NT2/D1 (cell line): Measurements from ENCODE around the gene TMEM106B.

Source experiments
- DNase-seq: peaks from one replicate; pipeline ENCODE4 v3.0.0-alpha.2; 2011; ENCODE audit warnings: low read depth, low spot score
- H3K27me3 ChIP-seq: 2 replicates; pipeline ENCODE4 v1.6.0; 2011; ENCODE audit warnings: mild to moderate bottlenecking; ENCODE audit not compliant: insufficient read length, insufficient read depth
- H3K36me3 ChIP-seq: 2 replicates; pipeline ENCODE4 v1.6.1; 2011; ENCODE audit warnings: mild to moderate bottlenecking, low read length, mixed read lengths; ENCODE audit not compliant: insufficient read depth, insufficient read length
- H3K4me1 ChIP-seq: 2 replicates; pipeline ENCODE4 v1.5.1; 2011; ENCODE audit not compliant: insufficient read depth, insufficient read length
- H3K4me3 ChIP-seq: 2 replicates; pipeline ENCODE4 v1.5.1; 2011; ENCODE audit warnings: low read depth; ENCODE audit not compliant: insufficient read length
- H3K9ac ChIP-seq: 2 replicates; pipeline ENCODE4 v1.6.0; 2011; ENCODE audit warnings: low read depth; ENCODE audit not compliant: insufficient read length
- H3K9me3 ChIP-seq: 2 replicates; pipeline ENCODE4 v1.5.1; 2011; ENCODE audit warnings: mild to moderate bottlenecking, low read length; ENCODE audit not compliant: insufficient read depth
- SUZ12 ChIP-seq: IDR thresholded peaks from 2 replicates; pipeline ENCODE4 v1.6.1; 2011; ENCODE audit not compliant: insufficient read length, insufficient read depth; ENCODE audit errors: extremely low read depth
- YY1 ChIP-seq: IDR thresholded peaks from 2 replicates; pipeline ENCODE4 v1.6.1; 2011; ENCODE audit not compliant: insufficient read length, insufficient read depth
- ZNF274 ChIP-seq: IDR thresholded peaks from 2 replicates; pipeline ENCODE4 v1.6.1; 2011; ENCODE audit warnings: mild to moderate bottlenecking, low read depth, low read length

TMEM106B gene

GRCh38 chr7:12194426-12194825 is 16.7 kb upstream of the TMEM106B start:
- TF ChIP-seq ZNF274, result no peak
- TF ChIP-seq SUZ12, result no peak
- no peak for TF ChIP-seq YY1
- Histone ChIP-seq H3K4me1 (no peaks in the 10 kb centered on the region), H3K4me3 (no peak overlapping the region), H3K9ac (no peak overlapping the region), H3K36me3 (no peaks in the 10 kb centered on the region), H3K9me3 (no peaks in the 10 kb centered on the region; the same call in 1 of the 2 replicates), H3K27me3 (no peaks in the 10 kb centered on the region)
- no peak for DNase-seq

GRCh38 chr7:12196386-12196785 is 14.7 kb upstream of the TMEM106B start:
- TF ChIP-seq YY1 (no peak), SUZ12 (no peak), ZNF274 (no peak)
- H3K9ac ChIP-seq, result no peak overlapping the region

GRCh38 chr7:12199363-12199762 is 11.7 kb upstream of the TMEM106B start:
- Histone ChIP-seq H3K9ac (no peak overlapping the region), H3K36me3 (no peaks in the 10 kb centered on the region), H3K9me3 (no peaks in the 10 kb centered on the region), H3K4me1 (no peaks in the 10 kb centered on the region), H3K27me3 (no peaks in the 10 kb centered on the region), H3K4me3 (no peak overlapping the region)
- TF ChIP-seq ZNF274, result no peak
- no peak for TF ChIP-seq YY1
- TF ChIP-seq SUZ12, result no peak
- DNase-seq, result peak; percentile 25

More at GRCh38 chr7:12196386-12196785, 14.7 kb upstream of the TMEM106B start:
- H3K4me1 ChIP-seq, result no peaks in the 10 kb centered on the region
- H3K36me3 ChIP-seq, result no peaks in the 10 kb centered on the region
- H3K4me3 ChIP-seq, result no peak overlapping the region
- no peaks in the 10 kb centered on the region for H3K27me3 ChIP-seq
- no peaks in the 10 kb centered on the region; the same call in 1 of the 2 replicates for H3K9me3 ChIP-seq
- DNase-seq, result no peak

- H3K27me3 ChIP-seq, result peaks cover 17% of the 10 kb centered on the region
- DNase-seq, result no peak
- TF ChIP-seq ZNF274, result no peak
Observed at GRCh38 chr7:12207046-12207445, 4.0 kb upstream of the TMEM106B start.

GRCh38 chr7:12209221-12209620 is 1.9 kb upstream of the TMEM106B start:
- no peak for DNase-seq
- H3K4me1 ChIP-seq, result no peaks in the 10 kb centered on the region
- no peak overlapping the region for H3K9ac ChIP-seq
- no peaks in the 10 kb centered on the region for H3K36me3 ChIP-seq
- H3K27me3 ChIP-seq, result peaks cover 17% of the 10 kb centered on the region
- H3K4me3 ChIP-seq, result no peak overlapping the region
- no peak for TF ChIP-seq YY1
- no peak for TF ChIP-seq ZNF274
- no peak for TF ChIP-seq SUZ12
- no peaks in the 10 kb centered on the region for H3K9me3 ChIP-seq

More at GRCh38 chr7:12207046-12207445, 4.0 kb upstream of the TMEM106B start:
- Histone ChIP-seq H3K9me3 (no peaks in the 10 kb centered on the region), H3K36me3 (no peaks in the 10 kb centered on the region), H3K4me1 (no peaks in the 10 kb centered on the region), H3K9ac (no peak overlapping the region), H3K4me3 (no peak overlapping the region)

GRCh38 chr7:12210179-12211053 is 678 bp upstream of the TMEM106B start:
- Histone ChIP-seq H3K36me3 (peaks cover 7% of the 10 kb centered on the region), H3K4me1 (no peaks in the 10 kb centered on the region), H3K9me3 (no peaks in the 10 kb centered on the region), H3K27me3 (peaks cover 17% of the 10 kb centered on the region), H3K4me3 (peak overlapping the region; percentile 72), H3K9ac (peak overlapping the region; percentile 66)
- DNase-seq, result no peak
- no peak for TF ChIP-seq SUZ12
- no peak for TF ChIP-seq YY1
- no peak for TF ChIP-seq ZNF274

- Histone ChIP-seq H3K36me3 (peaks cover 12% of the 10 kb centered on the region), H3K4me1 (no peaks in the 10 kb centered on the region), H3K4me3 (peak overlapping the region; percentile 72), H3K9me3 (no peaks in the 10 kb centered on the region), H3K9ac (peak overlapping the region; percentile 92), H3K27me3 (peaks cover 17% of the 10 kb centered on the region)
- no peak for TF ChIP-seq YY1
- TF ChIP-seq SUZ12, result no peak
- TF ChIP-seq ZNF274, result no peak
- no peak for DNase-seq
Observed at GRCh38 chr7:12211711-12212485, 804 bp downstream of the TMEM106B start.
